ENCODE results near the gene DHRS3.

DNA sequence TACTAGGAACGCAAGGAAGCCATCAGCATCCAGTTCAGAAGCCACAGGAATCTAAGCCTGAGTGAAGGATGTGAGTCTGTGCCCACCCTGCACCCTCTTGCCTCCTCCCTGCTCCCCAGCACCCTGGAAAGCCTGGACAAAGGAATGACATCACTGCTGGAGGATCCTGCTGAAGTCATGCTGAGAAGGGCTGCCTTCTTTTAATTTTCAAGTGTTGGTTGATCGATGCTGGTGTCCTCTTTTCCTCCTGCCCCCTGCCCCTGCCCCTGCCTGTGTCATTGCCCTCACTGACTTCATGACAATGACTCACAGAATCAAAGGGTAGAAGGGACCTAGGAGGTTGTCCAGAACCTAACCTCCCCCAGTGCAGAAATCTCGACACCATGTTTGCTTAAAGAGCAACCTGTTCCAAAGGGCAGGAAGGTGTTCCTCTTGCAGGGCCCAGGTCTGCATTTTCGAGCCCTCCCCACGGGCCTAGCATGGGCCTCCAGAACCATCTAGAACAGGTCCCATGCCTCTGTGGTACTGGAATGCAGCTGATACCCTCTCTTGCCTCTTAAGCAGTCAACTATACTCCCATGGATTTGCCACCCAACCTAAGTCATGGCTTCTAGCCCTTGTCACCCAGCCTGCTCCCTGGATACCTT lies 9.6 kb downstream of the DHRS3 start:
- TF ChIP-seq, protein P1, sequence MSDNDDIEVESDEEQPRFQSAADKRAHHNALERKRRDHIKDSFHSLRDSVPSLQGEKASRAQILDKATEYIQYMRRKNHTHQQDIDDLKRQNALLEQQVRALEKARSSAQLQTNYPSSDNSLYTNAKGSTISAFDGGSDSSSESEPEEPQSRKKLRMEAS (IDR thresholded peaks at IDR 0.05; ENCODE audit: insufficient read depth, insufficient read length): no peak
- TF ChIP-seq, protein P2, sequence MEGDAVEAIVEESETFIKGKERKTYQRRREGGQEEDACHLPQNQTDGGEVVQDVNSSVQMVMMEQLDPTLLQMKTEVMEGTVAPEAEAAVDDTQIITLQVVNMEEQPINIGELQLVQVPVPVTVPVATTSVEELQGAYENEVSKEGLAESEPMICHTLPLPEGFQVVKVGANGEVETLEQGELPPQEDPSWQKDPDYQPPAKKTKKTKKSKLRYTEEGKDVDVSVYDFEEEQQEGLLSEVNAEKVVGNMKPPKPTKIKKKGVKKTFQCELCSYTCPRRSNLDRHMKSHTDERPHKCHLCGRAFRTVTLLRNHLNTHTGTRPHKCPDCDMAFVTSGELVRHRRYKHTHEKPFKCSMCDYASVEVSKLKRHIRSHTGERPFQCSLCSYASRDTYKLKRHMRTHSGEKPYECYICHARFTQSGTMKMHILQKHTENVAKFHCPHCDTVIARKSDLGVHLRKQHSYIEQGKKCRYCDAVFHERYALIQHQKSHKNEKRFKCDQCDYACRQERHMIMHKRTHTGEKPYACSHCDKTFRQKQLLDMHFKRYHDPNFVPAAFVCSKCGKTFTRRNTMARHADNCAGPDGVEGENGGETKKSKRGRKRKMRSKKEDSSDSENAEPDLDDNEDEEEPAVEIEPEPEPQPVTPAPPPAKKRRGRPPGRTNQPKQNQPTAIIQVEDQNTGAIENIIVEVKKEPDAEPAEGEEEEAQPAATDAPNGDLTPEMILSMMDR (IDR thresholded peaks at IDR 0.05; ENCODE audit: extremely low read depth in 1 of 2, insufficient read depth in 1 of 2, low read depth in 1 of 2, low read length in 2 of 2): no peak
- no peak for TF ChIP-seq POLR2AphosphoS5 (IDR thresholded peaks at IDR 0.05; ENCODE audit: insufficient read depth, low read depth, low read length)
- no peak for TF ChIP-seq FOS (IDR thresholded peaks at IDR 0.05; ENCODE audit: borderline replicate concordance, insufficient read depth, low read length)
- TF ChIP-seq POLR2A (IDR thresholded peaks at IDR 0.05; ENCODE audit: low read depth, low read length): no peak
- TF ChIP-seq JUN (IDR thresholded peaks at IDR 0.05; ENCODE audit: borderline replicate concordance, insufficient read depth, insufficient read length, low read depth): no peak
- TF ChIP-seq MYC (IDR thresholded peaks at IDR 0.05; ENCODE audit: low read depth, low read length): no peak
- no peak for TF ChIP-seq GATA2 (IDR thresholded peaks at IDR 0.05; ENCODE audit: insufficient read depth, insufficient read length, low read depth, low read length)
